NB4 (cell line): Measurements from ENCODE around the gene AXIN1.
"Not testable (repeated sequence)": the region's sequence is repeated elsewhere in the genome, so short reads cannot be mapped to it uniquely, and the experiment has no call there.

Source experiments
- DNase-seq: peaks from one replicate; pipeline ENCODE4 v3.0.0; 2010; ENCODE audit warnings: low read depth
- H3K4me3 ChIP-seq: one replicate; pipeline ENCODE4 v1.5.1; 2011; ENCODE audit warnings: mild to moderate bottlenecking, low read depth, low read length, moderate library complexity
- CTCF ChIP-seq: IDR thresholded peaks from one replicate; pipeline ENCODE4 v1.5.1; 2012; ENCODE audit warnings: low read depth, low read length
- MAX ChIP-seq: IDR thresholded peaks from 2 replicates; pipeline ENCODE4 v1.6.1; 2011; ENCODE audit warnings: low read depth, low read length
- MYC ChIP-seq: IDR thresholded peaks from 2 replicates; pipeline ENCODE4 v1.6.1; 2011; ENCODE audit warnings: low read depth, low read length
- POLR2A ChIP-seq: IDR thresholded peaks from 2 replicates; pipeline ENCODE4 v1.6.1; 2011; ENCODE audit warnings: mild to moderate bottlenecking; ENCODE audit not compliant: insufficient read length; ENCODE audit errors: extremely low read depth

AXIN1 gene

GRCh38 chr16:333406-334094, 19.0 kb downstream of the AXIN1 start:
- no peak overlapping the region for H3K4me3 ChIP-seq
- DNase-seq: no peak
- TF ChIP-seq MYC (no peak), MAX (no peak), CTCF (no peak), POLR2A (no peak)

- not testable (repeated sequence) for H3K4me3 ChIP-seq, DNase-seq
Measured at GRCh38 chr16:331181-331814, 21.2 kb downstream of the AXIN1 start.

- no peak for TF ChIP-seq MYC
- no peak overlapping the region for H3K4me3 ChIP-seq
- DNase-seq: no peak
Measured at GRCh38 chr16:330741-331140, 21.8 kb downstream of the AXIN1 start.

- no peak overlapping the region for H3K4me3 ChIP-seq
Measured at GRCh38 chr16:325375-326145, 27.0 kb downstream of the AXIN1 start.

GRCh38 chr16:324451-325334, 27.8 kb downstream of the AXIN1 start:
- DNase-seq: peak; percentile 28
- no peak for TF ChIP-seq MYC
- TF ChIP-seq MAX: no peak
- no peak for TF ChIP-seq CTCF
- no peak for TF ChIP-seq POLR2A

More at GRCh38 chr16:325375-326145, 27.0 kb downstream of the AXIN1 start:
- TF ChIP-seq MAX (no peak), CTCF (no peak), MYC (no peak), POLR2A (no peak)
- DNase-seq: peak; percentile 25

GRCh38 chr16:324201-324450, 28.4 kb downstream of the AXIN1 start:
- H3K4me3 ChIP-seq: no peak overlapping the region
- no peak for DNase-seq
- TF ChIP-seq CTCF (no peak), POLR2A (no peak), MAX (no peak)

More at GRCh38 chr16:324451-325334, 27.8 kb downstream of the AXIN1 start:
- no peak overlapping the region for H3K4me3 ChIP-seq
